CD14-positive monocyte (primary cell): ENCODE data around the gene ADAMTSL2. TPM values are rescaled to one million over a fixed set of nuclear protein-coding genes. Genes with fewer than 3 reads are reported as not detected.

Experiments
- DNase-seq, 3 donors: peaks; one replicate each; pipeline ENCODE4 v3.0.0-alpha.2; 2011 to 2022
- H2AFZ ChIP-seq: 2 replicates; pipeline ENCODE4 v1.6.0; 2012; ENCODE audit warnings: mild to moderate bottlenecking, low read depth, low read length, inconsistent platforms; ENCODE audit not compliant: insufficient read depth, poor library complexity, severe bottlenecking
- H3K27ac ChIP-seq, 2 donors: 1 replicate in 1 of 2; 2 replicates in 1 of 2; pipeline ENCODE4 v1.5.1; 2012 to 2013; ENCODE audit warnings: low read length in 2 of 2, control low read depth in 1 of 2, inconsistent platforms in 1 of 2, low read depth in 1 of 2, mild to moderate bottlenecking in 1 of 2
- H3K27me3 ChIP-seq, 2 donors: one replicate each; pipeline versions ENCODE4 v1.6.0 to v1.6.1; 2011 to 2013; ENCODE audit warnings: low read length in 2 of 2; ENCODE audit not compliant: control insufficient read depth in 2 of 2, insufficient read depth in 2 of 2
- H3K36me3 ChIP-seq, 2 donors: replicated peaks in 1 of 2; 1 replicate in 1 of 2; 2 replicates in 1 of 2; pipeline versions ENCODE4 v1.5.1 to v1.6.1; 2012 to 2013; ENCODE audit warnings: low read length in 2 of 2, control low read depth in 1 of 2, inconsistent platforms in 1 of 2, mild to moderate bottlenecking in 1 of 2; ENCODE audit not compliant: insufficient read depth in 2 of 2, control insufficient read depth in 1 of 2
- H3K4me1 ChIP-seq, 2 donors: 1 replicate in 1 of 2; 2 replicates in 1 of 2; pipeline versions ENCODE4 v1.5.1 to v1.6.1; 2012 to 2013; ENCODE audit warnings: low read length in 2 of 2, control low read depth in 1 of 2, inconsistent platforms in 1 of 2, mild to moderate bottlenecking in 1 of 2, moderate library complexity in 1 of 2; ENCODE audit not compliant: insufficient read depth in 2 of 2, control insufficient read depth in 1 of 2
- H3K4me2 ChIP-seq: replicated peaks from 2 replicates; pipeline ENCODE3; 2012; ENCODE audit warnings: low read length, moderate library complexity, mild to moderate bottlenecking; ENCODE audit not compliant: poor library complexity, severe bottlenecking; ENCODE audit errors: extremely low read depth
- H3K4me3 ChIP-seq, 3 experiments: fragments of 200-600 bp in 1 of 3; sonication (generic) in 1 of 3; replicated peaks in 1 of 3; 1 replicate in 2 of 3; 2 replicates in 1 of 3; pipeline ENCODE4 v1.5.1; 2011 to 2013; ENCODE audit warnings: low read length in 3 of 3, mild to moderate bottlenecking in 3 of 3, control low read depth in 2 of 3, low read depth in 2 of 3, inconsistent platforms in 1 of 3, moderate library complexity in 1 of 3
- H3K79me2 ChIP-seq: 2 replicates; pipeline ENCODE4 v1.6.0; 2012; ENCODE audit warnings: mild to moderate bottlenecking, control low read depth, inconsistent platforms, low read length, moderate library complexity; ENCODE audit not compliant: insufficient read depth
- H3K9ac ChIP-seq: 2 replicates; pipeline ENCODE4 v1.6.0; 2017; ENCODE audit warnings: low read length, mild to moderate bottlenecking; ENCODE audit not compliant: insufficient read depth, poor library complexity, severe bottlenecking
- H3K9me3 ChIP-seq, 2 donors: replicated peaks in 1 of 2; 1 replicate in 1 of 2; 2 replicates in 1 of 2; pipeline versions ENCODE4 v1.5.1 to v1.6.1; 2012 to 2013; ENCODE audit warnings: low read length in 2 of 2, control low read depth in 1 of 2; ENCODE audit not compliant: control insufficient read depth in 1 of 2, insufficient read depth in 1 of 2
- H4K20me1 ChIP-seq: 2 replicates; pipeline ENCODE4 v1.6.0; 2012; ENCODE audit warnings: mild to moderate bottlenecking, low read length, control low read depth, moderate library complexity; ENCODE audit not compliant: insufficient read depth
- H3K27ac Mint-ChIP-seq, 7 donors: one replicate each; pipeline ENCODE4 v1.8.0; 2020; ENCODE audit warnings: mild to moderate bottlenecking in 7 of 7, mixed read lengths in 7 of 7, moderate library complexity in 6 of 7, inconsistent platforms in 2 of 7
- H3K27me3 Mint-ChIP-seq, 3 donors: one replicate each; pipeline ENCODE4 v1.8.0; 2021 to 2022; ENCODE audit warnings: low read depth in 3 of 3, mild to moderate bottlenecking in 3 of 3, mixed read lengths in 3 of 3, moderate library complexity in 3 of 3, inconsistent platforms in 1 of 3
- H3K36me3 Mint-ChIP-seq, 2 donors: one replicate each; pipeline ENCODE4 v1.8.0; 2020; ENCODE audit warnings: mixed read lengths in 2 of 2, inconsistent platforms in 1 of 2, mild to moderate bottlenecking in 1 of 2
- H3K4me1 Mint-ChIP-seq: one replicate; pipeline ENCODE4 v1.8.0; 2020; ENCODE audit warnings: mild to moderate bottlenecking, mixed read lengths
- H3K4me3 Mint-ChIP-seq, 2 donors: one replicate each; pipeline ENCODE4 v1.8.0; 2020; ENCODE audit warnings: mild to moderate bottlenecking in 2 of 2, mixed read lengths in 2 of 2, moderate library complexity in 1 of 2
- H3K9me3 Mint-ChIP-seq, 7 donors: one replicate each; pipeline ENCODE4 v1.8.0; 2020 to 2022; ENCODE audit warnings: mixed read lengths in 7 of 7, mild to moderate bottlenecking in 6 of 7, moderate library complexity in 6 of 7, inconsistent platforms in 2 of 7
- CTCF ChIP-seq: fragments of 200-600 bp; IDR thresholded peaks from one replicate; pipeline ENCODE4 v1.8.0; 2022; ENCODE audit warnings: antibody characterized with exemption, mild to moderate bottlenecking
- WGBS: methylation state at CpG from one replicate; pipeline ENCODE4 v1.1.5; 2013; ENCODE audit warnings: missing lambda C conversion rate; ENCODE audit not compliant: insufficient coverage; 5-methylcytosine and 5-hydroxymethylcytosine counted together
- intact Hi-C, 2 donors: fragments of 100-400 bp; cut with micrococcal nuclease; formaldehyde crosslinking; loops; one replicate each; pipeline versions ENCODE4 v1.15.0 to v1.15.1; 2023
- polyA plus RNA-seq, 3 donors: library from polyadenylated mRNA; depleted of rRNA in 1 of 3; unstranded in 2 of 3; stranded (reverse) in 1 of 3; fragments of 300-500 nt in 2 of 3; fragments of >200 nt in 1 of 3; fragmentation: Illumina TruSeq in 2 of 3; gene quantifications; 1 replicate in 2 of 3; 2 replicates in 1 of 3; pipeline ENCODE4 v1.2.3, GENCODE V29; 2012 to 2021

Gene ADAMTSL2
- polyA plus RNA-seq, 3 donors: 0.08 TPM; not detected in 2

GRCh38 chr9:133525677-133526076 is 8.8 kb upstream of the ADAMTSL2 start:
- H3K27ac ChIP-seq: no peak overlapping the region
- no peaks in the 10 kb centered on the region for H3K36me3 Mint-ChIP-seq
- H2AFZ ChIP-seq: no peak overlapping the region
- WGBS: 89% methylated on average over 2 of the region's 8 CpGs
- H3K9me3 Mint-ChIP-seq: no peaks in the 10 kb centered on the region
- H3K9ac ChIP-seq: no peak overlapping the region
- no peaks in the 10 kb centered on the region for H3K79me2 ChIP-seq
- no peak overlapping the region for H3K4me3 Mint-ChIP-seq
- no peaks in the 10 kb centered on the region for H3K4me1 ChIP-seq
- TF ChIP-seq CTCF: no peak
- intact Hi-C loops: no loop called here
- H3K27ac Mint-ChIP-seq: no peak overlapping the region
- H3K4me2 ChIP-seq: no peak overlapping the region
- no peak overlapping the region for H3K4me3 ChIP-seq
- no peaks in the 10 kb centered on the region for H3K4me1 Mint-ChIP-seq
- peaks cover 7 to 8% (median 8%) of the 10 kb centered on the region in 3 donors for H3K27me3 Mint-ChIP-seq
- no peak for DNase-seq
- no peaks in the 10 kb centered on the region for H3K36me3 ChIP-seq
- no peaks in the 10 kb centered on the region for H3K9me3 ChIP-seq
- H4K20me1 ChIP-seq: no peaks in the 10 kb centered on the region
- no peaks in the 10 kb centered on the region for H3K27me3 ChIP-seq

- no peaks in the 10 kb centered on the region for H3K9me3 Mint-ChIP-seq
- Histone ChIP-seq H3K9ac (no peak overlapping the region), H3K9me3 (no peaks in the 10 kb centered on the region), H3K27me3 (no peaks in the 10 kb centered on the region), H3K79me2 (no peaks in the 10 kb centered on the region), H3K4me2 (no peak overlapping the region), H4K20me1 (no peaks in the 10 kb centered on the region), H3K4me1 (no peaks in the 10 kb centered on the region), H3K27ac (no peak overlapping the region), H2AFZ (no peak overlapping the region), H3K36me3 (no peaks in the 10 kb centered on the region), H3K4me3 (no peak overlapping the region)
- no peaks in the 10 kb centered on the region for H3K4me1 Mint-ChIP-seq
- WGBS: 44% methylated on average over 19 of the region's 21 CpGs
- intact Hi-C loops: no loop called here
- no peak for TF ChIP-seq CTCF
- H3K4me3 Mint-ChIP-seq: no peak overlapping the region
- no peak for DNase-seq
- H3K27me3 Mint-ChIP-seq: peaks cover 8 to 9% (median 8%) of the 10 kb centered on the region in 3 donors
- no peak overlapping the region for H3K27ac Mint-ChIP-seq
- H3K36me3 Mint-ChIP-seq: no peaks in the 10 kb centered on the region
These were observed 7.7 kb upstream of the ADAMTSL2 start for GRCh38 chr9:133526721-133527321.
